NK-92 (cell line): ENCODE measurements around the gene ARHGEF9.
"Not testable (repeated sequence)": the region's sequence is repeated elsewhere in the genome, so short reads cannot be mapped to it uniquely, and the experiment has no call there.

Experiments used
- DNase-seq: peaks from one replicate; lab custom pipeline; 2025; ENCODE audit not compliant: unreplicated experiment; lab: John Stamatoyannopoulos, UW

ARHGEF9 gene

GRCh38 chrX:63664083-63664482, 120.9 kb downstream of the ARHGEF9 start:
- no peak for DNase-seq

- DNase-seq = no peak
Observed at GRCh38 chrX:63661676-63662075, 123.3 kb downstream of the ARHGEF9 start.

GRCh38 chrX:63658920-63659319, 126.1 kb downstream of the ARHGEF9 start:
- no peak for DNase-seq

- no peak for DNase-seq
Observed at GRCh38 chrX:63657821-63658220, 127.2 kb downstream of the ARHGEF9 start.

GRCh38 chrX:63656871-63657580, 128.0 kb downstream of the ARHGEF9 start:
- DNase-seq = no peak

GRCh38 chrX:63652086-63652765, 132.8 kb downstream of the ARHGEF9 start:
- DNase-seq = no peak

- not testable (repeated sequence) for DNase-seq
Observed at GRCh38 chrX:63645748-63646147, 139.3 kb downstream of the ARHGEF9 start.

- DNase-seq = no peak
Observed at GRCh38 chrX:63635750-63636149, 149.3 kb downstream of the ARHGEF9 start.

- DNase-seq = no peak
Observed at GRCh38 chrX:63613531-63614028, 171.4 kb downstream of the ARHGEF9 start.

GRCh38 chrX:63585936-63586335, 199.1 kb downstream of the ARHGEF9 start:
- no peak for DNase-seq
